ENCODE results near the gene CSNK1G2.

Gene CSNK1G2

GRCh38 chr19:1990230-1991017, 49.5 kb downstream of the CSNK1G2 start:
- no peak for DNase-seq

GRCh38 chr19:1991018-1991913, 50.3 kb downstream of the CSNK1G2 start:
- no peak for DNase-seq

- peak; percentile 18 for DNase-seq
Measured at GRCh38 chr19:1992759-1993260, 51.8 kb downstream of the CSNK1G2 start.

GRCh38 chr19:1997353-1998233, 56.6 kb downstream of the CSNK1G2 start:
- no peak for DNase-seq

GRCh38 chr19:1998712-1999708, 58.0 kb downstream of the CSNK1G2 start:
- DNase-seq, result no peak

GRCh38 chr19:1999856-2000515, 59.0 kb downstream of the CSNK1G2 start:
- DNase-seq, result no peak

GRCh38 chr19:2003874-2004273, 62.9 kb downstream of the CSNK1G2 start:
- DNase-seq, result no peak

GRCh38 chr19:2010135-2010668, 69.2 kb downstream of the CSNK1G2 start:
- DNase-seq, result no peak

GRCh38 chr19:2011169-2011568, 70.2 kb downstream of the CSNK1G2 start:
- DNase-seq, result no peak

- no peak for DNase-seq
Measured at GRCh38 chr19:2012941-2013682, 72.1 kb downstream of the CSNK1G2 start.

GRCh38 chr19:2013683-2013961, 72.7 kb downstream of the CSNK1G2 start:
- no peak for DNase-seq

GRCh38 chr19:2014131-2014571, 73.2 kb downstream of the CSNK1G2 start:
- DNase-seq, result no peak

- DNase-seq, result no peak
Measured at GRCh38 chr19:2014731-2015607, 74.0 kb downstream of the CSNK1G2 start.

- peak; percentile 69 for DNase-seq
Measured at GRCh38 chr19:2015608-2015950, 74.6 kb downstream of the CSNK1G2 start, which contains the start of gene BTBD2. Gene BTBD2, minus strand, starts transcription at chr19:2015714. Its CDS starts 11 bp downstream, at chr19:2015703.

GRCh38 chr19:2016041-2016807, 75.3 kb downstream of the CSNK1G2 start:
- DNase-seq, result peak; percentile 78

GRCh38 chr19:2018752-2019151, 77.8 kb downstream of the CSNK1G2 start:
- no peak for DNase-seq

GRCh38 chr19:2021453-2022140, 80.6 kb downstream of the CSNK1G2 start:
- DNase-seq, result no peak

Measured in CD4-positive, alpha-beta T cell treated with Interleukin-12 subunit alpha and Interleukin-12 subunit beta, for 1 hour (primary cell).